ENCODE results near the gene TIMD4. TPM values are rescaled to one million over a fixed set of nuclear protein-coding genes. Genes with fewer than 3 reads are reported as not detected.

TIMD4 gene
- total RNA-seq, 1 experiment from 2014 or later, result not detected

DNA sequence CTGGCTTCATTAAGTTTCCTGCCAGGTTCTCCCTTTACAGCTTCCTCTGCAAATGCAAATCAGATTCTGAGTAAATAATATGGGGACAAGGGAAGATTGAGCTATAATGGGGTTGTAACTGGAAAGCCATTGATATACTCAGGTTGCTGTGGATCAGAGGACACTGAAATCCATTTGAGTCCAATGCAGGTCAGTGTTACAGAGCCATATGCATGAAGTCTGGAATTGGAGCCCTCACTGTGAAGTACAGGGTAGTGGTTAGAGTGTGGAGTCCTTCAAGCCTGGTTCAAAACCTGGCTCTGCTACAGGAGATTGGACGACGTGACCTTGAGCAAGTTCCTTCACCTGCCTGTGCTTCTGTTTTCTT is 48.7 kb downstream of the TIMD4 start:
- H3K36me3 Mint-ChIP-seq (ENCODE audit: insufficient read depth, unreplicated experiment), result no peaks in the 10 kb centered on the region
- H3K4me3 Mint-ChIP-seq (ENCODE audit: low read depth, unreplicated experiment), result no peak overlapping the region
- no peak overlapping the region for H3K27ac Mint-ChIP-seq (ENCODE audit: unreplicated experiment)
- peaks cover 12% of the 10 kb centered on the region for H3K4me1 Mint-ChIP-seq (ENCODE audit: low read depth, unreplicated experiment)
- TF ChIP-seq, protein P1, sequence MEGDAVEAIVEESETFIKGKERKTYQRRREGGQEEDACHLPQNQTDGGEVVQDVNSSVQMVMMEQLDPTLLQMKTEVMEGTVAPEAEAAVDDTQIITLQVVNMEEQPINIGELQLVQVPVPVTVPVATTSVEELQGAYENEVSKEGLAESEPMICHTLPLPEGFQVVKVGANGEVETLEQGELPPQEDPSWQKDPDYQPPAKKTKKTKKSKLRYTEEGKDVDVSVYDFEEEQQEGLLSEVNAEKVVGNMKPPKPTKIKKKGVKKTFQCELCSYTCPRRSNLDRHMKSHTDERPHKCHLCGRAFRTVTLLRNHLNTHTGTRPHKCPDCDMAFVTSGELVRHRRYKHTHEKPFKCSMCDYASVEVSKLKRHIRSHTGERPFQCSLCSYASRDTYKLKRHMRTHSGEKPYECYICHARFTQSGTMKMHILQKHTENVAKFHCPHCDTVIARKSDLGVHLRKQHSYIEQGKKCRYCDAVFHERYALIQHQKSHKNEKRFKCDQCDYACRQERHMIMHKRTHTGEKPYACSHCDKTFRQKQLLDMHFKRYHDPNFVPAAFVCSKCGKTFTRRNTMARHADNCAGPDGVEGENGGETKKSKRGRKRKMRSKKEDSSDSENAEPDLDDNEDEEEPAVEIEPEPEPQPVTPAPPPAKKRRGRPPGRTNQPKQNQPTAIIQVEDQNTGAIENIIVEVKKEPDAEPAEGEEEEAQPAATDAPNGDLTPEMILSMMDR (IDR thresholded peaks at IDR 0.05; ENCODE audit: unreplicated experiment), result no peak
- no peaks in the 10 kb centered on the region for H3K27me3 Mint-ChIP-seq (ENCODE audit: unreplicated experiment)
- CTCF ChIA-PET, result interaction anchor here (0.5 kb wide), 1 partner anchor 1774 kb away, joined by 3 read pairs; no protein-coding TSS in a partner anchor
- no peak for DNase-seq
- H3K9me3 Mint-ChIP-seq (ENCODE audit: low read depth, unreplicated experiment), result no peaks in the 10 kb centered on the region
- intact Hi-C loops (cut with micrococcal nuclease; ENCODE audit: unreplicated experiment), result no loop called here
- BruUV-seq (replicated peaks), result no TSS peak

DNA sequence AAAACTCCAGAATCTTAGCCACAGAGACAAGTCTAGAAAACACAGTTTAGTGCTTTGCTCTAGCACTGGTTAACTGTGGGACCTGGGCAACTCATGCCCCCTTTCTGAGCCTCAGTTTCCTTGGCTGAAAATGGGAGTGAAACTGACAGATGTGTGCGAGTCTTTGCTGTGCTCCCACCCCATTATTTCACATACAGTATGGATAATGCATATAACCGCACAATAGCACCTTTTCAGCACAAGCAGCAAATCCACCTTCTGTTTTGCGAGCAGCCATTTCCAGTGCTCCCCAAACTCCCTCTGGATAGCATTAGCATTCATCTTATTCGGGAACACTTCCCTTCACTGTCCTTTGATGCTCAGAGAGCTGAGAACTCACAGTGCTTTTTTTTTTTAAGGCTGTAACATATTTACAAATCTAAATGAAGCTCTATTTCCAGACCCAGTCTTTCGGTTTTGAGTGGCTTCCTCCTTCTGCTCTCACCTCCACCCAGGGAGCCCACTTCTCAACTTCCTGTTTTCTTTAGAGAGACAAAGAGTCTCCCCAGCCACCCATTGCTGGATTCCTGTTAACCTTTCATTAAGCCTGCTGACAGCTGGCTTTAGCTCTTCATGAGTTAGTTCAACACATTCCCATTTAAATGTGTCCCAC is 49.2 kb downstream of the TIMD4 start:
- H3K4me1 Mint-ChIP-seq (ENCODE audit: low read depth, unreplicated experiment), result peaks cover 12% of the 10 kb centered on the region
- H3K27me3 Mint-ChIP-seq (ENCODE audit: unreplicated experiment), result no peaks in the 10 kb centered on the region
- CTCF ChIA-PET, result interaction anchor here (0.5 kb wide), 1 partner anchor 1774 kb away, joined by 3 read pairs; no protein-coding TSS in a partner anchor
- no TSS peak for BruUV-seq (replicated peaks)
- no peak overlapping the region for H3K27ac Mint-ChIP-seq (ENCODE audit: unreplicated experiment)
- no peak overlapping the region for H3K4me3 Mint-ChIP-seq (ENCODE audit: low read depth, unreplicated experiment)
- no peaks in the 10 kb centered on the region for H3K9me3 Mint-ChIP-seq (ENCODE audit: low read depth, unreplicated experiment)
- intact Hi-C loops (cut with micrococcal nuclease; ENCODE audit: unreplicated experiment), result no loop called here
- no peak for DNase-seq
- no peaks in the 10 kb centered on the region for H3K36me3 Mint-ChIP-seq (ENCODE audit: insufficient read depth, unreplicated experiment)
- TF ChIP-seq, protein P1 (IDR thresholded peaks at IDR 0.05; ENCODE audit: unreplicated experiment), result no peak

DNA sequence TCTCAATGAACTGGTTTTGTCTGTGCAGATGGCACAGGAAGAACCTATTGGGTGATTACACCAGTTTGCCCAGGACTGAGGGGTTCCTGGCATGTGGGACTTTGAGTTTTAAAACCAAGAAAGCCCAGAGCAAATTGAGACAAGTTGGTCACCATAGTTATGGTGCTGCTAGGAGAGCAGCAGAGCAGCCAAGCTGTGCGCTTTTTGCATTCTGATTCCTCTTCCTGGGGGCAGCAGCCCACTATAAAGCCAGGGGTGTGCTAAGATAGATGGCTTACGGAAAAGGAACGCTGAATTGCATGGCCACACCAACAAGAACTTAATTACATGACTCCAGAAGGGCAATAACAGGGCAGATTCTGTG is 49.7 kb downstream of the TIMD4 start:
- Mint-ChIP-seq H3K27me3 (ENCODE audit: unreplicated experiment) (no peaks in the 10 kb centered on the region), H3K4me1 (ENCODE audit: low read depth, unreplicated experiment) (peaks cover 12% of the 10 kb centered on the region), H3K36me3 (ENCODE audit: insufficient read depth, unreplicated experiment) (no peaks in the 10 kb centered on the region), H3K4me3 (ENCODE audit: low read depth, unreplicated experiment) (no peak overlapping the region), H3K27ac (ENCODE audit: unreplicated experiment) (no peak overlapping the region), H3K9me3 (ENCODE audit: low read depth, unreplicated experiment) (no peaks in the 10 kb centered on the region)
- TF ChIP-seq, protein P1 (IDR thresholded peaks at IDR 0.05; ENCODE audit: unreplicated experiment), result no peak
- intact Hi-C loops (cut with micrococcal nuclease; ENCODE audit: unreplicated experiment), result no loop called here
- BruUV-seq (replicated peaks), result no TSS peak
- CTCF ChIA-PET, result no interaction called here
- no peak for DNase-seq

DNA sequence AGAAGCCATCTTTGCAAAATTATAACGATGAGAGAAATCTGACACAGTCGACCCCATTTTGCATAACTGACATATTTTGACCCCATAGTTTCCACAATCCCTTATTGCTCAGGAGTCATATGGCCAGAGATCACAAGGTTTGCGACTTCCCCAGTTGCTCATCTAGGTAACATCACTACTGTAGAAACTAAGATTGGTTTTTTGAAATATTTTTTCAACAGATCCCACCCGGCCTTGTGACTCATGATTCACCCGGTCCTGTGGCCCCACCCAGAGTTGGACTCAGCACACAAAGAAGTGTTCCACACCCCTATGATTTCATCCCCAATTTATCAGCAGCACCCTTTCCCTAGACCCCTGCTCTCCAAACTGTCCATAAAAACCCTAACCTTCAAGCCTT is 50.2 kb downstream of the TIMD4 start:
- Mint-ChIP-seq H3K27ac (ENCODE audit: unreplicated experiment) (no peak overlapping the region), H3K4me1 (ENCODE audit: low read depth, unreplicated experiment) (peaks cover 12% of the 10 kb centered on the region), H3K9me3 (ENCODE audit: low read depth, unreplicated experiment) (no peaks in the 10 kb centered on the region), H3K36me3 (ENCODE audit: insufficient read depth, unreplicated experiment) (no peaks in the 10 kb centered on the region), H3K27me3 (ENCODE audit: unreplicated experiment) (no peaks in the 10 kb centered on the region), H3K4me3 (ENCODE audit: low read depth, unreplicated experiment) (no peak overlapping the region)
- TF ChIP-seq, protein P1 (IDR thresholded peaks at IDR 0.05; ENCODE audit: unreplicated experiment), result no peak
- CTCF ChIA-PET, result no interaction called here
- BruUV-seq (replicated peaks), result no TSS peak
- no peak for DNase-seq
- intact Hi-C loops (cut with micrococcal nuclease; ENCODE audit: unreplicated experiment), result no loop called here
